ENCODE data around the gene IDH3A.
A peak's percentile ranks its signal among the peaks of the same experiment; 100 is the strongest.
"Not testable (repeated sequence)": the region's sequence is repeated elsewhere in the genome, so short reads cannot be mapped to it uniquely, and the experiment has no call there.

Gene IDH3A

DNA sequence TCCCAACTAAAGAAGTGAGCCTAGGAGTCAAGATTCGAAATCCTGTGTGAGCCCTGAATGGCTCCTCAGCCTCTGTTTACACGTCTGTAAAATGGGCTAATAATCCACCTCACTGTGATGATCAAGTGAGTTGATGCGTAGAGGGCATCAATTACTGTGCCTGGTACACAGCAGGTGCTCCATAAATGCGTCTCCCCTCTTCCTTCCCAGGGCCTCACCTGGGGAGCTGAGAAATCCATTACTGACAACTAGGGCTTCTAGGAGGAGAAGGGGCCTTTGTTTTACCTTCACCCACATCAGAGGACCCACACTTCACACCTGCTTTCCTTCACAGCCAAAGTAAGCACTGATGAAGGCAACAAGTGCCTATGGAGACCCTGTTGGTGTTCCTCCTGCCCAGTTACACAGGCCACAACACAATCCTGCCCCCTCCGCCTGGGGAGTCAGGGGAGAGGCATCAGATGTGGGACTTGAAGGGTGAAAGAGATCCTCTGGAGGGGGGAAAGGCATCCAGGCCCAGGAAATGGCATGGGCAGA lies 19.3 kb upstream of the IDH3A start:
- DNase-seq = no peak

DNA sequence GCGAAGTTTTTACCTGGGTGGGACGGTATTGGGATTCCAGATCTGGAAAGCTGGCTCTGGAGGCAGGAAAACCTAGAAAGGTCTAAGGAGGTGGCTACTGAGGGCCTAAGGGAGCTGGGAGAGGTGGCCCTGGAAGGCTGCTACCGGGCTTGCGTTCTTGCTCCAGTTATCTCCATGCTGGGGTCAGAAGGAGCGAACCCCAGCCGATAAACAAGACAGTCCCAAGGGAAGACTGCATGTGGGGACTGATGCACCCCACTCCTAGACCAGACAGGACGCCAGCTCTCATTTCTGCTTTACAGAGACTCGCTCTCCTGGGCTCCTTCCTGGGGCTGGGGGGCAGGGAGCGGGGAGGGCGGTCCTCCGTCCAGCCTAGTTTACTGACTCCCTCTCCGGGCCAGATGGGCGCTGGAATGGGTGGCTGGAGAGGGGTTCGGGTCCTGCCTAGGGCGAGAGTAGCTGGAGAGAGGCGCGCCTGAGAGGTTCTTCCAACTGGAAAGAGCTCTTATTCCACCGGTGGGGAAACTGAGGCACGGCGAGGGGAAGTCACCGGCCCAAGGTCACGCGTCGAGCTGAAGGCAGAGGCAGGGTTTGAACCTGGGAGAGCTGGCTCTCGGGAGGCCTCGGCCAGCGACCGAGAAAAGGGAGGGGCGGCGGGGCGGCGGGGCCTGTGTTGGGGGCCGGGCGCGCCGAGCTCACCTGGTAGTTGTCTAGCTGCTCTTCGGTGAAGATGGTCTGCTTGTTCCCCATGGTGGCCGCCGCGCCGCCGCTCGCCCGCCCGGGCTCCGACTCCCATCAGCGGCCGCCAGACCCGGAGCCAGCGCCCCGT lies 18.5 kb upstream of the IDH3A start:
- DNase-seq = no peak

DNA sequence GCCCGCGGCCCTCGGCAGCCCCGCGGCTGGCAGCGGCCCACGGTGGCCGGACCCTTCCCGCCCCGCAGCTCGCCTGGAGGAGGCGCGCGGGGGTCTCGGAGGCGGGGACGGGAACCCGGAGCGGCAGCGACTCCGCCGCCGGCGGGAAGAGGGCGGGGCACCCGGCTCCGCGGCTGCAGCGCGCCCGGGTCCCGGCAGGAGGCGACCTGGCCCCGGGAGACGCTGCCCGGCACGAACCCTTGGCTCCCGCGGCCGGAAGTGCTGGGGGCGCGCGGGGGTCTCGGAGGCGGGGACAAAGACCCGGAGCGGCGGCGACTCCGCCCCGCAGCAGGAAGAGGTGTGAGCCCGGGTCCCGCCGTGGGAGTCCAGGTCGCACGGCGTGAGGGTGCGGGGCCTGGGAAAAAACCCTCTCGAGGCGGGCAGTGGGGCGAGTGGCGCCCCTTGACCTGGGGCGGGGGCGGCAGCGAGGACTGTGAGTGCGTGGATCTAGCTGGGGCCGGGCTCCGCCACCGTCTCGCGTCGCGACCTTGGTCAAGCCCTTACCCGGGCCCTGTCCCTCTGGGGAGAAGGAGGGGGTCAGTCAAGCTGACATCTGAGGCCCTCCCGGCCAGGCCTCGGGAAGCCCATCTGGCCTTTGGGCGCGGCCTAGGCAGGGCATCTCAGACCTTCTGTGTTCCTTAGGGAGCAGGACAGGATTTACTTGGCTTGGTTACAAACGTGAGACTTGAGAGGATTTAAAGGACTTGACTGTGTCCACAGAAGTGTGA lies 17.7 kb upstream of the IDH3A start, which contains the start of gene CIB2:
TSS of gene CIB2 (minus strand) at position 151 of the 767 bp plus-strand sequence. CDS start 230 bp downstream, outside the sequence.
- peak; percentile 82 for DNase-seq

DNA sequence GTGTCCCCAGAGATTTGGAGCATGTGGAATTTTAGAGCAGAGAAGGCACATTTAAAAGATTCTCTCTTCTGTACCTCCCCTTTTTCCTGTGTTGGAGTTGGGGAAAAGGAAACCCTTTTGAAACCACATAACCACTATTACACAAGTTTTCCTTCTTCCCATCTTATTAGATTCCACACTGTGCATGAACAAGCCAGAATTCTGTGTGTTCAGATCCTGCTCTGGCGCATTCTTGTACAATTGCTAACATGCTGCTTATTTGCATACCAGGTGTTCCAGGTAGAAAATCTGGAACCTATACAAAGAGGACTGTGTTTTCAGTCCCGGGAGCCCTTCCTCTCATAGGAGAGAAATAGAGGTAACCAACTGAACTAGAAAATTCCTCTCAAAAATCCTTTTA lies 15.4 kb upstream of the IDH3A start:
- DNase-seq = no peak

DNA sequence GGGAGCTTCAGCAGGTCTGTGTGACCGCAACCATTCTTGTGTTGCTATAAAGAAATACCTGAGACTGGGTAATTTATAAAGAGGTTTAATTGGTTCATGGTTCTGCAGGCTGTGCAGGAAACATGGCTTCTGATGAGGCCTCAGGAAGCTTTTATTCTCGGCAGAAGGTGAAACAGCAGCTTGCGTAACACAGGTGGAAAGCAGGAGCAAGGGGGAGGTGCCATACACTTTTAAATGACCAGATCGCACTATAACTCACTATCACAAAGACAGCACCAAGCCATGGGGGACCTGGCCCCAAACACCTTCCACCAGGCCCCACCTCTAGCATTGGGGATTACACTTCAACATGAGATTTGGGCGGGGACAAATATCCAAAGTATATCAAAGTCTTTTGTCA lies 9.6 kb upstream of the IDH3A start:
- DNase-seq = no peak

DNA sequence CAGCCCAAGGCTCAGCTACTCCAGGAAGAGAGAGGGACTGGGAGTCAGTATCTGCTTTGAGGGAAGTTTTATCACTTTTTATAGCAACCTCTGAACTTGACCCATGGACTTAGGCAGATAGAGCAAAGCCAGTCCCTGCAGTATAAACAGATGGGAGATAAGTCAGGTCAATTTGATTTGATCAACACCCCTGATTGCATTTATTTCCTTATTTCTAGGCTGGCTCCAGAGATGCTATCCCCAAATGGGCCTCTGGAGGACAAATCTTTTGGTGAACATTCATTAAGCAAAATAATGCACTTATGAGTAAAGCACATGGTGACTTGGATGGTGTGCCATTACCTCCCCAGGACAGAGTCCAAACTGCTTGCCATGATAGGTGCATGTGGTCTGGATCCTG lies 8.9 kb upstream of the IDH3A start:
- no peak for DNase-seq

DNA sequence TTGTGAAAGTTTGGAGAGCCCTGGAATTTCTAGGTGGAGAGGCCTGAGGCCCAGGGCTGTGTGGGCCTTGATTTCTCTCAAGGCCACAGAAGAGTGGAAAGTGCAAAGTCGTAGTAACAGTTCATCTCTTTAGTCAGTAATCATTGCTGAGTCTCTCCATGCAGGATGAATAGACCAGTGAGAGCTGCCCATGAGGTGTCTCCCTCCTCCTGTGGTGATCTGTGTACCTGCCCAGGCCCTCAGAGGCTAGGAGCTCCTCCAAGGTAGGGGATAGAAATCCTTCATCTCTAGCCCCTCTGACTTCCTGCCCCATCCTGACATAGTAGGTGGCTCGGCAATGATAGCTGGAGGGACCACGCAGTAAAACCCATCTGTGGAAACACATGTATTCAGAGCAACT lies 6.8 kb upstream of the IDH3A start:
- no peak for DNase-seq

DNA sequence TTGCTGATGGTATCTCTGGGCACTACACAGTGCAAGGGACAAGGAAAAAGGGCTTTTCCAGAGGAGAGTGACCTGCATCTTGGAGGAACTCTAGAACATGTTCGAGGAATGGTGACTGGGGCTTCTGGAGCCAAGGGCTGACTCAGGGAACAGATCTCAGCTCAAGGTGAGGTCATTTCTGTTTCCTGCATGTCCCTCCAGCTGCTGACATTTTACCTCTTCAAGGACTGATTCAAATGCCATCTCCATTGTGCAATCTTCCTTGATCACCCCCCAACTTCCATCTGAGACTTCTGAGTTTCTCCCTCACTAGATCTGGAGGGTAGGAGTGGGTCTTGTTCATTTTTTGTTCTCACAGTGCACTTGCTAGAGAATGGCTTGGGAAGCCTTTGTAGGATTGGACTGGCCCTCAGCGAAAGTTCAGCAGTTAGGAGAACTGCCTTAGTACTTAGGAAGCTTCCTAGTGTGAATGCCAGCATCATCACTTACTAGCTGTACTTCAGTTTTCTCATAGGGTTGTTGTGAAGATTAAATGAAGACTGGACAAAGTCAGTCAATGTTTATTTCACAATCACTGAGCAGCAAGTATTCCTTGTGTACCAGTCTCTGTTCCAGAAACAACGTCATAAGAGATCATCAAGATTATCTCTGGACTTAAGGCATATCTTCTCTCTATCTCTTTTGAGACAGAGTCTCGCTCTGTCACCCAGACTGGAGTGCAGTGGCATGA lies 2.6 kb upstream of the IDH3A start:
- DNase-seq = no peak

DNA sequence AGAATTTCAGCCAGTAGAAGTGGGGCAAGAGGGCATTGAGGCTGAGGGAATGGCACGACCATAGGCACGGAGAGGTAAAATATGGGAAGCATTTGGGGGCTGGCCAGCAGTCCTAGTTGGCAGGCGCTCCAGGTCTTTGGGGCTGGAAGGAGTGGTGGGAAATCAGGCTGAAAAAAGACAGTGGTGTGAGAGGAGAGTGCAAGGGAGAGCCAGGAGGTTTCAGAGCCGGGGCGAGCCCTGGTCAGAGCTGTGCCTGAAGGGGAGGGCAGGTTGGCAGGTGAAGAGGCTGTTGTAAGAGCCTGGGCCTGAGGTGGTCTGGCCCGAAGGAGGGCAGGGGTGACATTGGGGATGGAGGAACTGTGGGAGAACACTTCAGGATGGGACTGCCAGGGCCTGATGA lies 1.6 kb upstream of the IDH3A start:
- DNase-seq = no peak

DNA sequence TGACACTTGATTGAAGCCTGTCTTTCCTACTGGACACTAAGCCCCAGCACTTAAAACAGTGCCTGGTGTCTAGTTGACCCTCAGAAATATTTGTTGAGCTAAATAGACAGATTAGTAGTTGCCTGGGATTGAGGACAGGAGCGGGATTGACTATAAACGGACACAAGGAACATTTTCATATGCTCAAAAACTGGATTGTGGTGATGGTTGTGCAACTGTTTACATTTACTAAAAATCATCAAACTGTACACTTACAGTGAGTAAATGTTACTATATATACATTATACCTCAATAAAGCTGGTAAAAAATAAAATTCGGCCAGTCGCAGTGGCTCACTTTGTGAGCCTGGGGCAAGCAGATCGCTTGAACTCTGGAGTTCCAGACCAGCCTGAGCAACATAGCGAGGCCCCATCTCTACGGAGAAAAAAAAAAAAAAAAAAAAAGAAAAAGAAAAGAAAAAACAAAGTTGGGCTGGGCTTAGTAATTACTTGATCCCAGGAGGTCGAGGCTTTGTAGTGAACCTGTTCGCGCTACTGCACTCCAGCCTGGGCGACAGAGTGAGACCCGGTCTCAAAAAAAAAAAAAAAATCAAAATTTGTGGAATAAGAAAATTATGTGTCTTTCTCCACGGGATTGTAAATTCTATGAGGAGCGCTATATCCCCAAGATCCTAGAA lies 632 bp upstream of the IDH3A start:
- no peak for DNase-seq

DNA sequence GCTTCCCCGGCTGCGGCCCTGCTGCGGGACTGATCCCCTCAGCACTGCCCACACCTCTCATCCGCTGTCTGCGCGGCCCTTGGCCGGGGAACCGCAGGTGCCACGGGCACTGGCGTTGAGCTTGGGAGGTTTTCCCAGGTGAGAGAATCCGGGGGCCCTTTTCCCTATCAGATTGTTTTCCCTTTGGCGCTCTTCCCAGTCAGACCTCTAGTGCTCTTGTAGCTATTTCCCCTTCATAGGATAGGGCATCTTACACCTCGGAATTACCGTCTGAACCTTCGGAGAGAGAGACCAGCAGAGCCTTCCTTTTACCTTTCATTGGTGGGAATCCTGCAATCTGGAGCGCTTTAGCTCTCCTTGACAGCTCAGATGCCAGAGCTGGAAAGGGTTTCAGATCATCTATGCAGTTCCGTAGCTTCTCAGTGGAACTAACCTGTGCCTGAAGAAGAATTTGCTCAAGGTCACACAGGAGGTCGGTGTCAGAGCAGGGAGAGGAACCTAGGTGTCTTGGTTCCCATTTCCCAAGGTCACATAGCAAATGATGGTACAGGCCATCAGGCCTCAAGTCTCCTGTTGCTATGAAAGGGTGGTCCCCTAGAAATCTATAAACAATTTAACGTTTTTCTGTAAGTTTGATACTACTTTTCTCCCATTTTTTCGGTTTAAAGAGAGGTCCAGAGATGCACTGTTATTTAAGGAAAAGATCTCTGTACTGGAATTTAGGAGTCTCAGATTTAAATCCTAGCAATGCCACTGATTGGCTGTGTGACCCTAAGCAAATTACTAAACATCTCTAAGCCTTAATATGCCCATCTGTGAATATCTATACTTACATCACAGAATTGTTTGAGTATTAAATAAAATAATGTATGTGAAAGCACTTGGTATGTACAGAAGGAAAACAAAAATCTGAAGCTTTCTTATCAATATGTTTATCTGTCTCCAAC lies 916 bp downstream of the IDH3A start:
- no peak for DNase-seq

DNA sequence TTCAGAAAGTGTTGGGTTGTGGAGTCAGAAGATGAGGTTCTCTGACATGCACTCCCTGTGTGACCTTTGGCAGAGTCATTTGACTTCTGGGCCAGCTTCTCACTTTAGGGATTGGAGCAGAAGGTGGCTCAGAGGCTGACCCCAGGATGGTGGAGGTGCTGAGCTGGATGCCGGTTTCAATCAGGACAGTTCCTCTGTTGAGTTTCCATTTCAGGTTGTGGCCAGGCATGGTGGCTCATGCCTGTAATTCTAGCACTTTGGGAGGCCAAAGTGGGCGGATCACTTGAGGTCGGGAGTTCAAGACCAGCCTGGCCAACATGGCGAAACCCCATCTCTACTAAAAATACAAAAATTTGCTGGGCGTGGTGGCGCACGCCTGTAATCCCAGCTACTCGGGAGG lies 1.9 kb downstream of the IDH3A start:
- not testable (repeated sequence) for DNase-seq

DNA sequence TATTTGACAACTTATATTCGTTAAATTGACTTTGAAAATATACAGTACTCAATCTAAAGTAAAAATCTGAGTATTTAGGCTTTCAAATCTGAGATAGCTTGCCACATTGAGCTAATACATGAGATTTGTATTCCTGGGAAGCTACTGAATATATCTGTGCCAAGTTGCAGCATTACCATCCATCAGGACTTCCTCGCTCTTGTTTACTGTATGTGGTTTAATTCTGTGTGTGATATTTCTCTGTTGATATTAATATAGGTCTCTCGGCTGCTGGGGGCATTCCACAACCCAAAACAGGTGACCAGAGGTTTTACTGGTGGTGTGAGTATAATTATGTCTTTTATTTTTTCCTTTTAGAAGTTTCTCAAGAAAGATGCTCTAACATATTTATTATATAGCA lies 5.8 kb downstream of the IDH3A start:
- no peak for DNase-seq

DNA sequence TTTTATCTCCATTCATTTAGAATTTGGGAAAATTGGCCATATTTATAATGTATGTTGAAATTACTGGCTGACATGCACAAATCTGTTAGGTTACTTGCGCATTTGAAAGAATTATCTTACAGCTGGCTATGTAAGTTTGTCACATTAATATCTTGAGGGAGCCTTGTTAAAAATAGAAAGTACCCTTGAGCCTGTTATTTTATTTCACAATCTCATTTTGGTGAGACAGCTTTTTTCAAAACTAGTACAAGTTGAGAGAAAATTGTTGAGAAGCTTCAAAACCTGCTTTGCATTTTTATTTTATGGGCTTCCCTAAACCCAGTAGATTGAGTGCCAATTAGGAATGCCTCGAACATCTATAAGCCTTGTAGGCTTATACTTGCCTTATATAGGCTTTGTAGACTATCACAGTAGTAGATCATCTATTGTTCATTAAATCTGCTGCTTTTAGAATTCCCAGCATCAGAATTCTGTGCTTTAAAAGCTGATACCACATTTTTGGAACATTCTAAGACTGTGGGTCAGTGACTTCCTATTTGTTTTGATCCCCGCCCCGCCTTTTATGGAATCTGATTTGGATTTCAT lies 6.3 kb downstream of the IDH3A start:
- DNase-seq = no peak

DNA sequence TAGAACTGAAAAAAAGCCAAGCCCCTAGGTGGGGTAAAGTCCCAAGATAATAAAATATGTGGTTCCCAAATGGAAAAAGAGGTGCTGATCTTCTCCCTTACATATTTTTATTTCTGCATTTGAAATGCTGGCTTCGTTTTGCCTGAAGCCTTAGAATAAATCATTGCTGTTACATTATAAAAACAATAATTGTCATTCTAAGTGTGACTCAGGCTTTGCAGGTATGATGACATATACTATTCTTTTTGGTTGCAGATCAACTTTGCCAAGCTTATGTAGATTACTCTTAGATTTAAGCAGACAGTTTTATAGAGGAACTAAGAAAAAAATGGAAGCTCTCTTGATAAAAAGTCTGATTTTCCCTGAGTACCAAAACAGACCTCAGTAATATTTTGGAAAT lies 7.5 kb downstream of the IDH3A start:
- no peak for DNase-seq

DNA sequence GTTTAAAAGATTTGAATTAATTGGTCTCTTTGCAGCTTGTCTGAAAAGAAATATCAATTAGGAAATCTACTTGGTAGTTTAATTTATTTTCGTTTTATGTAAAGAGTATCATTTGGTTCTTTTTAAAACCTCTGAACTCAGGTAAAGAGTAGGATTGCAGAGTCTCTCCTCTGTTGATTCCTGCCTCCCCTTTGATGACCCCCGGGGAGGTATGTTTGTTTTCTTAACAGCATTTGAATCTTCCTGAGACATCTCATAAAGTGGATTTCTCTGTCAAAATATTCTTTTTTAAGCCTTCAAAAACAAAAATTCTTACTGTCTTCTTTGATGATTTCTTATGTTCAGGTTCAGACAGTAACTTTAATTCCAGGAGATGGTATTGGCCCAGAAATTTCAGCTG lies 8.0 kb downstream of the IDH3A start:
- DNase-seq = no peak

DNA sequence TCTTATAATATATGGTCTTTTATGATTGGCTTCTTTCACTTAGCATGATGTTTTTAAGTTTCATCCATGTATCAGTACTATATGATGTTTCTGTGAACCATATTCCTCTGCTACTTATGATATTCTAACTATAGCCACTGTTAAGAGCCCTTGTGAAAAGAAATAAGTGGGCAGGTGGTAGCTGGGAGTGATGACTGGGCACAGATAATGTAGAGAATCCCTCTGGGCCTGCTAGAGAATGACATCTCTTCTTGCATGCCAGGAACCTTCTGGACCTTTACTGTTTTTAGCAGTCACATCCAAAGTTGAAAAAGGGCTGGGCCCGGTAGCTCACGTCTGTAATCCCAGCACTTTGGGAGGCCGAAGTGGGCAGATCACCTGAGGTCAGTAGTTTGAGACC lies 10.2 kb downstream of the IDH3A start:
- no peak for DNase-seq

DNA sequence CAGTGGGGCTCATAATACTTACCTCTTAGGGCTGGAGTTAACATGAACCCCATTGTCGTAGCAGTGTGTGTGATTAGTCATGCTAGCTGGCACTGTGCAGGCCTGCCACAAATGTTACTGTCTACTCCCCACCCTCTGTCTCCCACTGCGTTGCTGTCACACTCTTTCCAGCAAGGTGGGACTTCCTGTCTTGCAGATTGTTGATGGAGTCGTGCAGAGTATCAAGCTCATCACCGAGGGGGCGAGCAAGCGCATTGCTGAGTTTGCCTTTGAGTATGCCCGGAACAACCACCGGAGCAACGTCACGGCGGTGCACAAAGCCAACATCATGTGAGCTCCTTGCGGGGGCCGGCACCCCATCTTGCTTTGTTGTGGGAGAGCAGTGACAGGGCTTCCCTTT lies 12.9 kb downstream of the IDH3A start:
- DNase-seq = no peak

DNA sequence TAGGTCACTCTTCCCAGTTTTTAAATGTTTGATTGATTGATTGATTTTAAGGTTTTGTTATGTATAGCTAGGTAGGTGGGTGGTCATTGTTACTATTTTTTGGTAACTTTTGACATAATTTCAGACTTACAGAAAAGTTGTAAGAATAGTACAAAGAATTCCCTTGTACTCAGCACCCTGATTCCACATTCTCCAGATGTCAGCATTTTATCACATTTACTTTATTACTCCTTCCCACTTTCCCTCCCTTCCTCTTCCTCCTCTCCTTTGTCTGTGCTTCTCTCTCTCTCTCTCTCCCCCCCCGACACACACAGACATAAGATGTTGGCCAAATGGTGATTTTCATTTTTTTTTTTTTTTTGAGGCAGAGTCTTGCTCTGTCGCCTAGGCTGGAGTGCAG lies 14.8 kb downstream of the IDH3A start:
- no peak for DNase-seq

DNA sequence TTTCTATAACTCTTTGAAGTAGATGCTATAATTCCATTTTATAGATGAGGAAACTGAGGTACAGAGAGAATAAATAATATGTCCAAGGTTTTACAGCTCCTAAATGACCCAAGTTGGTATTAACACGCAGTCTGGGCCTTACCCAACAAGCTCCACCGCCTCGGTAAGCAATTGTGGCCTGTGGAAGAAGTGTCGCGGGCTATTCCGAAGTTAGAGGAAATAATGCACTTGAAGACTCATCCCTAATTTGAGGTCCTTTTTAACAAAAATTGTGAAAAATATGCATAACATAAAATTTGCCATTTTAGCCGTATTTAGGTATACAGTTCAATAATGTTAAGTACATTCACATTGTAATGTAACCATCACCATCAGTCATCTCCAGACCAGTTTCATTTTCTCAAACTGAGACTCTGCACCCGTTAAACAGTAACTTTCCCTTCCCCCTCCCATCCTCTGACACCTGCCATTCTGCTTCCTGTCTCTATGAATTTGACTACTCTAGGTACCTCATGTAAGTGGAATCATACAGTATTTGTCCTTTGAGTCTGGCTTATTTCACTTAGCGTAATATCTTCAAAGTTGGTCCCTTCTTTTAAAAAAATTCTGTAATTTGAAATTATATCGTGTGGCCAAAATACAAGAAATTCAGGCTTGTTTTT lies 18.2 kb downstream of the IDH3A start:
- DNase-seq = no peak

DNA sequence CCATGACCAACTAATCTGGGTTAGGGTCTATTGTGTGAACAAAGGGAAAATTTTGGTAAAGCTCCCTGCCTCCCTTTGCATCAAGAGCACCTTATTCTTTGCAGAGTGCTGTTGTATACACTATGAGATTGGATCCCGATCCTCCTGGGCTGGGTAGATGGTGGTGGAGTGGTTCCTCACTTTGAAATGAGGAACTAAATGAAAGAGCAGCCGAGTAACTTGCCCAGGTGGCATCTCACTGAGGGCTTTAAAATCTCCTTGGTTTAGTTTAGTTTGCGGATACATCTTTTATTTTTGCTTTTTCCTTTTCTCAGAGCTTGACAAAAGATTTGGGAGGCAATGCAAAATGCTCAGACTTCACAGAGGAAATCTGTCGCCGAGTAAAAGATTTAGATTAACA lies 19.4 kb downstream of the IDH3A start:
- no peak for DNase-seq
